Effector memory CD4-positive, alpha-beta T cell (primary cell): Measurements from ENCODE around the gene PPP1R10.

Source experiments
- DNase-seq, 3 donors: peaks; one replicate each; pipeline ENCODE4 v3.0.0-alpha.2; 2020
- H3K27ac ChIP-seq: 2 replicates; pipeline ENCODE4 v1.7.0; 2013; ENCODE audit warnings: mild to moderate bottlenecking, low read length, moderate library complexity; ENCODE audit not compliant: insufficient read depth, poor library complexity, severe bottlenecking
- H3K27me3 ChIP-seq: replicated peaks from 2 replicates; pipeline ENCODE4 v1.7.0; 2013; ENCODE audit warnings: mild to moderate bottlenecking, low read length; ENCODE audit not compliant: insufficient read depth, control insufficient read depth, poor library complexity, severe bottlenecking
- H3K36me3 ChIP-seq: 2 replicates; pipeline ENCODE4 v1.7.0; 2013; ENCODE audit warnings: mild to moderate bottlenecking, low read length, moderate library complexity; ENCODE audit not compliant: control insufficient read depth, insufficient read depth
- H3K4me1 ChIP-seq: 2 replicates; pipeline ENCODE4 v1.7.0; 2013; ENCODE audit warnings: low read length, mild to moderate bottlenecking; ENCODE audit not compliant: control insufficient read depth, insufficient read depth, poor library complexity, severe bottlenecking
- H3K4me3 ChIP-seq: 2 replicates; pipeline ENCODE4 v1.7.0; 2013; ENCODE audit warnings: low read length, low read depth, mild to moderate bottlenecking; ENCODE audit not compliant: insufficient read depth, poor library complexity, severe bottlenecking
- H3K9me3 ChIP-seq: 2 replicates; pipeline ENCODE4 v1.7.0; 2013; ENCODE audit warnings: mild to moderate bottlenecking, low read length, moderate library complexity; ENCODE audit not compliant: control insufficient read depth

PPP1R10 gene

DNA sequence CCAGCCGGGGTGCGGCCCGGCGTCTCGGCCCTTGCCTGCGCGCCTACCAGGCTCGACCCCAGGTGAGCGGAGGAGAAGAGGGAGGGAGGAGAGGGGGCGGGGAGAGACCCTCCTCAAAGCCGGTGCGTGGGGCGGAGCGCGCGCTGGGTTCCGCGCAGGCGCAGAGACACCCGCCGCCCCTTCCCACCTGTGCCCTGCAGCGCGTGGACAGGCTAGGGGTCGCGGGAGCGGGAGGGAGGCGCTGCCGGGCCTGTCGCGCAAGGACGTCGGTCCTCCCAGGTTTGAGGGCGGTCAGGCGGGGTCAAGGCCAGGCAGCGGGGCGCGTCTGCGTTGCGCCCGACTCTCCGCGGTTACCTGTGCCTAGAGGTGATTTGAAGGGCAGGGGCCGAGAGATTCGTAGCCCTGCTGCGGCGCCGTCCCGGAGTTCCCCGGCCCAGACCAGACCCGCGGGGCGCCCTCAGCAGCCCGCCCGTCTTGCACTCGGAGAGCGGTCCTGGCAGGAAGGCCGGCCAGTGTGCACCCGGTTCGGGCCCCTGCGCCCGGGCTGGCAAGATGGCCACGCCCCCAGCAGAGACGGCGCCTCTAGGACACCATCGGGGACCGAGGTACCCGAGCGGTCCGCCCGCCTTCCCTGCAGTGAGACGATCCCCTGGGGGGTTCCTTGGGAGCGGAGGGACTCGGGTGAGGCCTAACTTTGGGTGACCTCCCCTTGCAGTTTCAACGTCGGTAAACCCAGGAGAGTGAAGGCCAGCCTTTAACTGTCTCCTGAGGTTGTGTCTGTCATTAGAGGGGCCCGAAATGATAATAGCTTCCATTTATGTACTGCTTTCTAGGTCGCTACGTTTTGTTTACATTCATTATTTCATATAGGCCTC lies 30.4 kb upstream of the PPP1R10 start:
- peaks cover 12% of the 10 kb centered on the region for H3K4me1 ChIP-seq
- peaks cover 18% of the 10 kb centered on the region for H3K36me3 ChIP-seq
- no peaks in the 10 kb centered on the region for H3K9me3 ChIP-seq
- peak; percentile 36 to 61 (median 53) for DNase-seq
- peak overlapping the region; percentile 91 for H3K4me3 ChIP-seq
- H3K27ac ChIP-seq, result peak overlapping the region; percentile 94
- H3K27me3 ChIP-seq, result no peaks in the 10 kb centered on the region

DNA sequence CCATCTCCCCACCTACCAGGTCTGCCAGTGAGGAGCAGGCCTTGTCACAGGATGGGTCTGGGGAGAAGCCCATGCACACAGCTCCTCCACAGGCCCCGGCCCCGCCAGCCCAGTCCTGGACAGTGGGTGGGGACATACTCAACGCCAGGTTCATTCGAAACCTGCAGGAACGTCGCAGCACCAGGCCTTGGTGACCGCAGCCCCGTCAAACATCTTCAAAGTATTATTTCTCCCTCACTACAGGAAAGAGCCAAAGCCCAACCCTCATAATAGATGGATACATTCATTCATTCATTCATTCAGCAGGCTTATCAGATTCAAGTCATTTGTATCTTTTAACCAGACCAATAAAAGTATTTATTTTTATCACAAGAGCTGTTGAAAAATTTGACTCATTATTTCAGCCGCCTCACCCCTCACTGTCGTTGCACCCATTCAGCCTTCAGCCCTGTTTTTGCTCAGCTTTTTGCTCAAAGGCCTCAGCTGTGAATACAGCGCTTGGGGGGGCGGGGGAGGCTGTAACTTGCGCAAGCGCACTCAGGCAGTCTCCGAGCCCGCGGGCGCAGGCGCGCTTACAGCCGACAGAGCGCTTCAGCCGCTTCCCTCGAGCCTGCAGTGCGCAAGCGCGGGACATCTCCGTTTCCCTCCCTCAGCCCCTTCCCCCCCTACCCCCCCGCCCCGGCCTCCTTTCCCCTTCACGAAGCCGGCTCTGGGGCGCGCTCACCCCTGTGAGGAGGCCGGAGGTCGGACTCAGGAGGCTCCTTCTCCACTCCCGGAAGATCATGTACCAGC lies 29.6 kb upstream of the PPP1R10 start, which contains the start of gene C6orf136:
Gene C6orf136 (plus strand): TSS at position 684 of the 792 bp plus-strand sequence. CDS start 99 bp downstream, at position 783.
- Histone ChIP-seq H3K9me3 (no peaks in the 10 kb centered on the region), H3K4me3 (peak within 1 kb of the TSS; percentile 91), H3K27me3 (no peaks in the 10 kb centered on the region), H3K36me3 (peaks cover 9% of the 10 kb centered on the region), H3K4me1 (peaks cover 12% of the 10 kb centered on the region), H3K27ac (peak within 1 kb of the TSS; percentile 94)
- peak; percentile 88 to 90 (median 89) for DNase-seq

- Histone ChIP-seq H3K4me3 (no peak overlapping the region), H3K36me3 (peaks cover 3% of the 10 kb centered on the region)
Measured at GRCh38 chr6:30645989-30646388, 28.9 kb upstream of the PPP1R10 start.

GRCh38 chr6:30644769-30645168 lies 27.7 kb upstream of the PPP1R10 start:
- no peak for DNase-seq
- Histone ChIP-seq H3K27ac (no peak overlapping the region), H3K4me1 (peaks cover 12% of the 10 kb centered on the region), H3K4me3 (no peak overlapping the region), H3K27me3 (no peaks in the 10 kb centered on the region), H3K36me3 (no peaks in the 10 kb centered on the region), H3K9me3 (no peaks in the 10 kb centered on the region)

More at GRCh38 chr6:30645989-30646388, 28.9 kb upstream of the PPP1R10 start:
- no peaks in the 10 kb centered on the region for H3K9me3 ChIP-seq
- no peak for DNase-seq
- no peak overlapping the region for H3K27ac ChIP-seq
- H3K4me1 ChIP-seq, result peaks cover 12% of the 10 kb centered on the region
- no peaks in the 10 kb centered on the region for H3K27me3 ChIP-seq

DNA sequence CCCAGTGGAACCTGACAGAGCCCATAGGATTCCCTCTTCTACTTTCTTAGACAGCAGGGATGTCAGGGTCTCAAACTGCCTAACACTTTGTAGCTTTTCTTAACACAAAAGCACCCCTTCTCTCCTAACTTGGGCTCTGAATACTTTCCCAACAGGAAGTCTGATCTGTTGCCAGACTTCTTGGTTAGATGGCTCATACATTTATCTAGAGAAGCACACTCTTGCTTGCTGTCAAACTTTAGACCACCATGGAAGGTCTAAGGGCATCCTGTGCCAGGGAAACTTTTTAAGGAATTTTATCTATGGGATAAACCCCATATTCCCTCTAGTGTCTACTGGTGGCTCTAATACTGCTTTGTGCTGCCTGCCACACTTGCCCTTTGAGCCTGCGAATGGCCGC lies 26.6 kb upstream of the PPP1R10 start:
- no peak overlapping the region for H3K4me3 ChIP-seq
- no peaks in the 10 kb centered on the region for H3K9me3 ChIP-seq
- no peaks in the 10 kb centered on the region for H3K27me3 ChIP-seq
- H3K36me3 ChIP-seq, result no peaks in the 10 kb centered on the region
- DNase-seq, result no peak
- no peak overlapping the region for H3K27ac ChIP-seq
- peaks cover 12% of the 10 kb centered on the region for H3K4me1 ChIP-seq

DNA sequence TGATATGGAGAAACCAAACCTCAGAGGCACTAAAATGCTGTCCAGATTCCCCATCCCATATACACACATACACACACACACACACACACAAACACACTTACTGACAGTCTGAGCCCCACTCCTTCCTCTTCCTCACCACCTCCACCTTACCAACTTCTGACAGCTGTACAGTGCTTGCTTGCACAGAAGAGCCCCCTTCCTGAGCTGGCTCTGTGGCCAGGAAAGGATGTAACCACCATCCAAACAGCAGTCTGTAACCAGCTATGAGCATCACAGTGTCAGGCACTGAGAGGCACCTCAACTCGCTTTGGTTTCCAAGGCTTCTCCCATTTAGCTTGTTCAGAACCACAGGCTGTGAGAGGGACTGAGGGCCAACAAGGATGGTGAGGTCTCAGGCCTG lies 24.0 kb upstream of the PPP1R10 start:
- H3K4me3 ChIP-seq, result no peak overlapping the region
- no peaks in the 10 kb centered on the region for H3K9me3 ChIP-seq
- H3K36me3 ChIP-seq, result no peaks in the 10 kb centered on the region
- no peak overlapping the region for H3K27ac ChIP-seq
- H3K4me1 ChIP-seq, result no peaks in the 10 kb centered on the region
- DNase-seq, result no peak
- no peaks in the 10 kb centered on the region for H3K27me3 ChIP-seq

DNA sequence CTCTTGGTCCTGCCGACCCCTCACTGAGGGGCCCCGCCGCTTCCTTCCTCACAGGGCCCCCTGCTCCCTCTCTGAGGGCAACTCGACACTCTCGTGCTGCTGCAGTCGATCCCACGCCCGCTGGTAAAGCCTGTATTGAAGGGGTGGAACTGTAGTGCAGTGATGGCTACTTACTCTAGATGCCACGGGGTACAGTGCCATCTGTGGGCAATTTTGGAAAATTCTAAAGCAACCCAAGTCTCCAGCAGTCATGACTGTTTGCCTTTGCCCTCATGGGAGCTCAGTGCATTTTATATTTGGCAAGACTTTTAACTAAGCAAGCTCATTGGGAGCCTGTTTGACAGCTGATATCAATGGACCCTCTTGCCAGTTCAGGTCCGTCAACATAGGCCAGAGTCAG lies 23.4 kb upstream of the PPP1R10 start:
- no peak for DNase-seq
- H3K27me3 ChIP-seq, result no peaks in the 10 kb centered on the region
- no peak overlapping the region for H3K27ac ChIP-seq

GRCh38 chr6:30635834-30636233 lies 18.8 kb upstream of the PPP1R10 start:
- H3K4me1 ChIP-seq, result no peaks in the 10 kb centered on the region
- H3K36me3 ChIP-seq, result no peaks in the 10 kb centered on the region
- H3K27me3 ChIP-seq, result no peaks in the 10 kb centered on the region
- no peaks in the 10 kb centered on the region for H3K9me3 ChIP-seq
- no peak for DNase-seq
- no peak overlapping the region for H3K4me3 ChIP-seq
- H3K27ac ChIP-seq, result no peak overlapping the region

More for the DNA sequence above, 23.4 kb upstream of the PPP1R10 start:
- Histone ChIP-seq H3K4me3 (no peak overlapping the region), H3K9me3 (no peaks in the 10 kb centered on the region), H3K4me1 (no peaks in the 10 kb centered on the region), H3K36me3 (no peaks in the 10 kb centered on the region)

DNA sequence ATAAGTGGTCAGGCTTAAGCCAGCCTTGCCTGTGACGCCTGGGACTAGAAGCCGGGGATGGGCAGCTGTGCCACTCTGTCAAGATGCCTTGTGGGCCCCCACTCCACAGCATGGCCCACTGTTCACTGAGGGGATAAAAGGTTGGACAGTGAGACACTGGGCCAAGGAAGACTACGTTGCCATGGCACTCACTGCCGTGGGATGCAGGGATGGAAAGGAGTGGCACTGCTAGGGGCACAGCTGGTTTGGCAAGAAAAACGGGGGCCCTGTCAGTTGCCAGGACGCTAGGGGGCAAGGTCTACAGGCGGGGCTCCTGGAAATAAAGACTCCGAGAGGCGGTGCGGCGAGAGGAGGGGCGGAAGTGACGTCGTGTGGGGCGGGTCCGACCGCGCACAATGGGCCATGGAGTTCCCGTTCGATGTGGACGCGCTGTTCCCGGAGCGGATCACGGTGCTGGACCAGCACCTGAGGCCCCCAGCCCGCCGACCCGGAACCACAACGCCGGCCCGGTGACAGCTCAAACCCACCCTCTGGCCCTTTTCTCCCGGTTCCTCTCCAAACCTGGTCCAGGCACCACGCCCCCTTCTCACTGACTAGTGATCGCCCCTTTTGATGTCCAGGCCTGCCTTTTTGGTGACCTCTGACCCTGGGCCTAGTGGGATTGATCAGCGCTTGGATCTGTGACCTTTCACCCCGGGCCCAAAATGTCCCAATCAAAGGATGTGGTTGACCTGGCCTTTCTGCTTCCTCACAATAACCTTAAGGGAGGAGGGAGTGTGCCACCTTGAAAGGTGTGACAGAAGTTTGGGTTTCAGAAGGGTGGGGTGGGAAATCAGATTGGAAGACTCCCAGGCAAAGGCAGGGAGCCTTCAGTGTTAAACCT lies 9.7 kb upstream of the PPP1R10 start, which contains the start of gene ATAT1:
Gene ATAT1 (plus strand): TSS at position 391 of the 883 bp plus-strand sequence.
- Histone ChIP-seq H3K36me3 (peaks cover 33% of the 10 kb centered on the region), H3K4me1 (peaks cover 12% of the 10 kb centered on the region), H3K27ac (peak within 1 kb of the TSS; percentile 87), H3K9me3 (no peaks in the 10 kb centered on the region), H3K4me3 (peak within 1 kb of the TSS; percentile 69), H3K27me3 (no peaks in the 10 kb centered on the region)
- peak; percentile 83 to 88 (median 84) for DNase-seq
